ENCODE measurements around the gene DIAPH1.

GRCh38 chr5:141637767-141638419 lies 19.1 kb upstream of the DIAPH1 start:
- TF ChIP-seq CTCF (conservative IDR thresholded peaks at IDR 0.05; ENCODE audit: low read length) (peak; percentile 59), EZH2phosphoT487 (IDR thresholded peaks at IDR 0.05; ENCODE audit: borderline replicate concordance) (no peak)
